ENCODE data around the gene SLC4A7.
"Not testable (repeated sequence)": the region's sequence is repeated elsewhere in the genome, so short reads cannot be mapped to it uniquely, and the experiment has no call there.

The SLC4A7 gene

DNA sequence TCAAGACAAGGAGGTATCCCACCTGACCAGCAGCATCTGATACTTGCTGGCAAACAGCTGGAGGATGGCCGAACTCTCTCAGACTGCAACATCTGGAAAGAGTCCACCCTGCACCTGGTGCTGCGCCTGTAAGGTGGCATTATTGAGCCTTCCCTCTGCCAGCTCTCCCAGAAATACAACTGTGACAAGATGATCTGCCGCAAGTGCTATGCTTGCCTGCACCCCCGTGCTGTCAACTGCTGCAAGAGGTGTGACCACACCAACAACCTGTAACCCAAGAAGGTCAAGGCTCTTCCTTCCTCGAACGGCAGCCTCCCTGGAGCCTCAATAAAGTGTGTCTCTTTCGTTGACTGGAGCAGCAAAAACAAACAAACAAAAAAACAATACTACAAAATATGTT, 2.2 kb upstream of the SLC4A7 start:
- no peak for DNase-seq

DNA sequence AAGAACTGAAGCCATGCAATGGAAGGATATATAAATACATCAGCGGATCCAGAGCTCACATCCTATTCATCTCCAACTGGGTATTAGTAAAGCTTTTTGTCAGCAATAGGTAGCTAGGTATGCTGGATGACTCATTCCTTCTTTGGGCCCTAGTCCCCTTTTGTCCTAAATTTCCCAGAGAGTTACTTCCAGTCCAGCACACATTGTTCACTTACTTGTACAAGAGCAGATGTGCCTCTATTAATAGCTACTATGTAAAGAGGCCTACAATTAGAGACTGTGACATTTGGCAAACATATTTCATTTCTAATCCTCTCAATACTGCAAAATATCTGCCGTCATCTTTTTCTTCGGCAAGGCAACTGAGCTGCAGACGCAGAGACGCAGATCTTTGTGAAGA, 1.7 kb upstream of the SLC4A7 start:
- DNase-seq = no peak

DNA sequence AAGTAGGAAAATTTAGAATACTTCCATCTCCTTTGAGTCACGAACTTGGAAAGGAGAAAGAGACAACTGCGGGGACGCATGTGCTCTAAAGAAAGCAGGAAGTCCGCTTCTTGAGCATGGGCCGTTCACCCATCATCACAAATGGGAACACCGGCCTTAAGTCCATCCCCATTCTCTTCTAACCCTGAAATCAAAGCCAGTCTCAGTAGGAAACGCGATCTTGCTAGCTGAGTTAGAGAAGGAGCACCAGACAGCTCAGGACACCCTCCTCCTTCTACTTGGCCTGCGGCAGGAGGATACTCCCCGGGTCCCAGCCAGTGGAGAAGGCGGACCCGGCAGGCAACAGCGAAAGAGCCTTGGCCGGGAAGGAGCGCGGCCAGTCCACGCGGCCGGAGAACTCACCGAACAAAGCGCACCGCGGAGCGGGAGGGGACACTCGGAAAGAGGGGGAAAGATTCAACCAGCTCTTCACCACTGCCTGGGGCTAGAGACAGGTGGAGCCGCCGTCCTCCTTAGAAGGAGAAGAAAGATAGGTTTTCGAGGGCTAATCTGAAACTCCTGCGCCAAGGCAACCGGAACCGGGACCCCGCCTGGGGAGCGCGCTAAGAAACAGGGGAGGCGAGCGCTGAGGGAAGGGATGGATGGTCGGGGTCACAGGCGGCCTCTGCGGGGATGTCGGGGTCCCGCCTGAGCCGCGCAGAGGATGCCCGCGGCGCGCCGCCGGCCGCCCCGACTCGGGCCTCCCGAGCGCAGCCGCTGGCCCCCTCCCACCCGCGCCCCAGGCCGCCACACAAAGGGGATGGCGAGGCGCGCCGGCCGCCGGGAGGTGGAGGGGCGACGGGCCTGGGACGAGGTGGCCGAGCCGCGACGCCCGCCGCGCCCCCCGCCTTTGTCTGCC, 818 bp downstream of the SLC4A7 start:
- DNase-seq = no peak

DNA sequence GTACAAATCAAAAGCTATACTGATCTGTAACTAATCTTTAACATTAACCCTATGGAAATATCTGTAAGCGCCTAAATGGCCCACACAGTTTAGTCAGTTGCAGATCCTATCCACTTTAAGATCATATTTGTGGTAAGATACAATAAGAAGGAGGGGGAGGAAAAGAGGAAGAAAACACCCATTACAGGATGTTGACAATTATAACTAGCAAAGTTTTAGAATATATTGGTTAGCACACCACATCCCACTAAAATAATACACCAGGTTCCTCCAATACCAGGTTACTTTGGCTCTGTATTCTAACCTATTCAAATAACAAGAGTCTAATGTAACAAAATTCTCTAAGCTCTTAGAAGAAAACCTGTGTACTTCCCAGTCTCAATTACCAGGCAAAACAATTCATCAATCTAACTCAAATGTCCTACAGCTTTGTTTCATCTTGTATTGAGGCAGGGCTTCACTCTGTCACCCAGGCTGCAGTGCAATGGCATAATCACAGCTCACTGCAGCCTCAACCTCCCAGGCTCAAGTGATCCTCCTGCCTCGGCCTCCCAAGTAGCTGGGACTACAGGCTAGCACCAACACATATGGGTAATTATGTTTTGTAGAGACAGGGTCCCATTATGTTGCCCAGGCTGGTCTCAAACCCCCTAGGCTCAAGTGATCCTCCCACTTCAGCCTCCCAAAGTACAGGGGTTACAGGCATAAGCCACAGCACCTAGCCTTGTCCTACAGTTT, 4.2 kb downstream of the SLC4A7 start:
- DNase-seq = no peak

DNA sequence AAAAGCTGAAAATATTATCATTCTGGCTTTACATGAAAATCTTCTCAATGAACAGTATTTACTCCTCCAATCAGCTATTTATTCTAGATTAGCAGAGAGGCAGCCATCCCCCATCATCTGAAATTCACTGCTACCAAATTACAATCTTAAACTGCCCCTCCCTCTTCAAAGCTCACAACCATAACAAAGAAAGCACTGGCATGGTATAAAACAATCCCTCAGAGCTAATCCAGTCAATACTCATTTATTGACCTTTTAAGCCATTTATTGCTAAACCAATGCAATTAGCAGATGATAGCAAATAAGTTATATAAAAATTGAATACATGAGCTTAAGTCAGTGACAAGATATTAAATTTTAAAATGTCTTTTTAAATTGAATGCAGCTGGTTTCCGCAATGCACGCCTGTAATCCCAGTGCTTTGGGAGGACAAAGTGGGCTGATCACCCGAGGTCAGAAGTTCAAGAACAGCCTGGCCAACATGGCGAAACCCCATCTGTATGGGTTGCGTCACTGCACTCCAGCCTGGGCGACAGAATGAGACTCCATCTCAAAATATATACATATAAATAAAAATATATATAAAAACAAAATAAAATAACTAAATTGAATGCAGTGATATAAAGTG, 12.1 kb downstream of the SLC4A7 start:
- no peak for DNase-seq

DNA sequence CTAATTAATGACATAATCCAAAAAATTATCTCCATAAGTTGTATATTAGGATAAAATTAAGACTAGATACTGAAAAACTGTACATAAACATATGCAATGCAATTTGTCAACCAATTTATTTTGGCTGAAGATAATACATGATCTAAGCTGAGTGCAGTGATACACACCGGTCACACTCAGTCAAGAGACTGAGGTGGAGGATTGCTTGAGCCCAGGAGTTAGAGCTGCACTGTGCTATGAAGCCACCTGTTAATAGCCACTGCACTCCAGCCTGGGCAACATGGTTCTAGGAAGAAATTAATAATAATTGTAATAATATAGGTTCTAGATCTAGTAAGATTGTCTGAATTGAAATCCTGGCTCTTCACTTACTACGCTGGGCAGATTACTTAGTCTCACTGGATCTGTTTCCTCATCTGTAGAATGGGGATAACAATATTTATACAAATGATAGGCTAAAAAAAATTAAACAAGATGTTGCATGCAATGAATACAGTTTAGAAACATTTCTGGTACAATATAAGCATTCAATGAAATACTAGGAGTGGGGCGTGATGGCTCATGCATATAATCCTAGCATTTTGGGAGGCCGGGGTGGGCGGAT, 15.8 kb downstream of the SLC4A7 start:
- DNase-seq = no peak

DNA sequence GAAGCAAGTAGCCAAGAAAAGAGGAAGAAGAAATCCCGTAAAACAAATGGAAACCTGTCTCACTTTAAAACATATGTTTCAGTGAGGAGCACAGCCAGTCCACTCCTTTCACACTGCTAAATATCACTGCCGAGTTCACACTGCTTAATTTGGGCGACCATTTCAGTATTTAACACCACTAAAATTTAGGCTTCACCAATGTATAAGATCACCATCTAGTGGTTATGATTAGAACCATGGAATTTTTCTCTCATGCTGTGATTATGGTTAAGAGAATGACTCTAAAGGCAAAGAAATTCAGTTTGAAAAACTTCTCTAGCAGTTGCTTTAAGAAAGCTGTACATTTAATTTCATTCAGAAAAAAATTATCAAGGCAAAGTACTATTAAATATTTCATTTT, 16.6 kb downstream of the SLC4A7 start:
- DNase-seq = no peak

DNA sequence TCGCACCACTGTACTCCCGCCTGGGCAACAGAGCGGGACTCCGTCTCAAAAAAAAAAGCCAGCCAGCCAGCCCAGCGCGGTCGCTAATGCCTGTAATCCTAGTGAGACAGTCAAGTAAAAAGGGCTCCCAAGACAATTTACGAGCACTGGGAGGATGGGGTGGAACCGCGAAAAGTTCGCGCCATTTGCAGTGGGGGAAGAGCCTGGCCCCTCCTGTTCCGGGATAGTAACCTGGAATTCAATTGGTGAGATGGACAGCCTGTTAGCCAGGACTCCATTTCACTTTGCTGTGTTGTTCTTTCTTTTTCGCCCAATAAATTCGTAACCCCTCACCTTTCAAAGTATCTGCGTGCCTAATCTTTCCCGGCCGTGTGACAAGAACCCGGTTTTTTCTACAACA, 19.5 kb downstream of the SLC4A7 start:
- no peak for DNase-seq

DNA sequence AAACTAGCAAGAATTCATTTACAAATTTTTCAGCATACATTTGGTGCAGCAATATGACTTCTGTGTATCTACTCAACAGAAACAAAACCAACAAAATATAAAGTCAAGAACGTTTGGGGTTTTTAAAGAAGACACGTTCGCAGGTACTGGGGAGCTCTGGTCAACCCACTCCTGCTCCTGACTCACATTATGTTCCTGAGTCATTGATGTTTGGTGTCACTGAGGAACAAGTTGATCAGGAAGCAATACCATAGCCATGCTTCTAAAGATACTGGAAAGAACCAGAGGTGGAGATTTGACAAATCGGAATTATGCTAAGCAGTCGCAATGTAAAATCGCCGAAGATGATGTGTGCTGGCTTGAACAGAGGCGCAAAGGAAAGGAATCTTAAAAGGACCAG, 22.0 kb downstream of the SLC4A7 start:
- no peak for DNase-seq

DNA sequence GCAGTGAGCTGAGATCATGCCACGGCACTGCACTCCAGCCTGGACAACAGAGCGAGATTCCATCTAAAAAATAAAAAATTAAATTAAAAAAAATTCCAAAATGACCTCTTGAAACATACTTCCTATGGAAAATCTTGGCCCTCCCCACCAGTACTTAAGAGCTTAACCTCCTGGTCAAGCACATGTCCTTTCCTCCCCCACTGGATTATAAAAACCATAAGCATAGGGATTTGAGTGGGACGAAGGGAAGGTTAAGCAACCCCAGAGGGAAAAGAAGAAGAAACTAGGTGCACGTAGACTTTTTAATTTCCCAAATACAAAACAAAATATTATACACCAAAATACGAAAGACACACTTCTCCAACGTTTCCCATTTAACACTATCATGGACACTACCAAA, 25.3 kb downstream of the SLC4A7 start:
- DNase-seq = no peak

DNA sequence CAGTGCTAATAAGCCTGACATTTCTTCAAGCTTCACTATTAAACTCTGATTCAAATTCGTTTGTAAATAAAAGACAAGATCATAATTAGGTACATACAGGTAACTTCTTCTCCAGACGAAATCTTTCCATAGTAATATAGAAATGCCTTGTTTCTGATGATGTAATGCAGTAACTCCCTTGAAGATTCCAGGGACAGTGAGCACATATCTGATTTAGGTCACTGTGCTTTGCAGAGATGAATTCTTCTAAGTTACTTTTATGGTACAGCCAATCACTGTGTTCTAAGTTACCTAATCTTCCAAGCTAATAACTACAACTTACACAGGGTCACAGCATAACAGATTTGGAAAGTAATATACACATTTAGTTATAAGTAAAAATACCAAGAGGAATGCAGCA, 27.6 kb downstream of the SLC4A7 start:
- DNase-seq = no peak

DNA sequence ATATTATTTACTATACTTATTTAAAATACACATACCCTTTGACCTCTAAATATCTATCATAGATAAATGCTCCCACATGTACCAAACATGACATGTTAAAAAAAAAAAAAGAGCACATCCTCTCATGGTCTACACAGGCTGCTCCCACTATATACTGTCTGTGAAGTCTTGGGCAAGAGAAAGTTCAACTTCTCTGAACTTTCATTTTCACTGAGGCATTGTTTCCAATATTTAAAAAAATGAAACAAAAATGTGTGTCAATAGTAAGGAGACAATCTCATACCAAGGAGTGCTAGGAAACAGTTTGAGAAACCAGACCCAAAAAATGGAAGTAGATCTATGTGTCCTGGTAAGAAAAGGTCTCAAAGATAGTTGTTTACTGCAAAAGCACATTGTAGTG, 29.3 kb downstream of the SLC4A7 start:
- DNase-seq = no peak

DNA sequence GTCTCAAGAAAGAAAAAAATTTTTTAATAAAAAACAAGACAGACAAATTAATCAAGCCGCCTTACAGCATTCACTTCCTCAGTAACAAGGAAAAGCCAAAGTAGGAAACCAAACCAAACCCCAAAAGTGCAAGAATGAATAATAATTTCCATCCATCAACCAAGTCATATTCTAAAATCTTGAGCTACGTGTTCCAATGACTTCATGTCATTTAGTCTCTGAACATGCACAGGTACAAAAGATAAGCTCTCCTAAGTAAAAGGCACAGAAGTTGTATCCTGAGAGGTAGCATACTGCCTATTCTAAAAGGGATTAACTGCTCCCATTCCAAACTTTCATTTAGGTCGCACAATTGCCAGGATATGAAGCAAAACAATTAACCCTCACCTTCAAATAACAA, 29.7 kb downstream of the SLC4A7 start:
- DNase-seq = no peak

DNA sequence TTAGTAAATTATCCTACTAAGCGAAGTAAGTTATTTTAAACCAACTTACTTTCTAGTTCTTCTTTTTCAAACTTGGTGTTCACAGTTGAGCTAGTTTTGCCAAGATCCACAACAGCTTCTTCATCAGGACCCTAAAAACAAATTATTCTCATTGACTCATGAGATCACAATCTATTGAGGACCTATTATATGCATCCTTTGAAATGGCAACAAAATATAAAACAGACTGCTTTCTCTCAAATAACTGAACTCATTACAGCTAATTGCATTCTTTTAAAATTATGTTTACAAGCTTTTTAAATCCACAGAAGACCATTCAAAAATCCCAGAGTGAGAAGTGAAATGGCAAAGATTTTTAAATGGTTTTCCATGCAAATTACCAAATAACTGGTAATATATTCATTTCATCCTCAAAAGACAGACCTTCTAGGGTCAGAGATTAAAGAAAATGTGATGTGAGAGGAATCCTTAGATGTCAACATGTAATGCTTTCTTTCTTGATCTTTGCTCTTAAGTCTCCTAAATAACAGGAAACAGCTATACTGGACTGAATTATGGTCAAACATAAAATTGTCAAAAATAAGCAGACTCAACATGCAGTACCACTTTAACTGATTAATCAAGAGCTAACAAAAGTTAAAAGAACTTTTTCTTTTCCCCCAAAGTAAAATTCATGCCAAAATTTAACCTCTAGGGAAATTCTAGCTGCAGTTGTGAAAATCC, 31.7 kb downstream of the SLC4A7 start:
- DNase-seq = no peak

DNA sequence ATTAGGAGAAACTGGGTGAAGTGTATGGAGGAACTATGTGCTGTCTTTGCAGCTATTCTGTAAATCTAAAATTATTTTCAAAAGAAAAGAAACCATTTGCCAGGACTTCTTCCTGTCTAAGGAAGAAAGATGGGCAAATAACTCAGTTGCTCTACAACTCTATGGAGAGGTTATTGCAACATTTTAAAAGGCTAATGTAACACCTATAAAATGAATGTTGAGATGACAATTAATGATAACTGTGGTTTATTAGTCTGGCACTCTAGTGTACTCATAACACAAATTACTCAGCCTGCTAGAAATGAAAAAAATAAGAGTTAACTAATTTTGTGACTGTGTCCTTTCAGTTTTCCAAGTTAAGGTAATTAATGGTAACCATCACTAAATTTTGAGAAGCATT, 32.3 kb downstream of the SLC4A7 start:
- no peak for DNase-seq

DNA sequence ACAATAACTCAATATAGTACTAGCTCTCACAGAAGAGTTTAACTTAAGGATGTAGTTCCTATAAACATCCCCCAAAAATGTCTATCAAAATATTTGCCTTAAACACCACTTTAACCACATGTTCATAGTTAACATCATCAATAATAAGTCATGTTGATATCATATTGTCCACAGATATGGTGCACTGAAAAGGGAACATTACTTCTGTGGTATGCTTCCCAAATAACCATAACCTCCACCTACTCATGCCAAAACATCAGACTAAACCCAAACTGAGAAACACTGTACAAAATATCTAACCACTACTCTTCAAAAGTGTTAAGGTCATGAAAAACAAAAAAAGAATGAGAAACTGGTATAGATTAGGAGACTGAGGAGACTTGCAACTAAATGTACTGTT, 32.9 kb downstream of the SLC4A7 start:
- no peak for DNase-seq

DNA sequence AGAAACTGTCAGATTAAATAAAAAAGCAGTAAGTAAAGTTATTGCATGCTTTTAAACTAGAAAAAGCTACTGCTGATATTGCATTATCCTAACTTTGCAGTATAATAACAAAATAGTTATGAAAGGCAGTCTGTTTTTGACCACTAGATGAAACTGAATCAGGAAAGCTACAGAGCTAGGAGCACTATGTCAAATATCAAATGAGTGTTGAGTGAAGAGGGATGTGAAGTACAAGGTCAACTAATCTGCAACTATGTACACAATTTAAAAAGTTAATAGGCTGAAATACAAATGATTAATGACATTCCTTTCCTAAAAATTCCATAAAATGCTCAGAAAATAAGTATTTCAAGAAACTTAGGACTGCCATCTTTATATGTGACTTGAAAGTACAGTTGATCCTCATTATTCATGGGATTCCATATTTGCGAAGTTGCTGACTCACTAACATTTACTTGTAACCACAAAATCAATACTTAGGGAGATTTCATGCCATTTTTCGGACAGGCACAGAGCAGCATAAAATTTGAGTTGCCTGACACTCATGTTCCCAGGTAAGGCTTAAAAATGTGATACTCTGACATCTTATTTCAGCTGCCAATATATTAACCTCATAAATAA, 34.5 kb downstream of the SLC4A7 start:
- no peak for DNase-seq

DNA sequence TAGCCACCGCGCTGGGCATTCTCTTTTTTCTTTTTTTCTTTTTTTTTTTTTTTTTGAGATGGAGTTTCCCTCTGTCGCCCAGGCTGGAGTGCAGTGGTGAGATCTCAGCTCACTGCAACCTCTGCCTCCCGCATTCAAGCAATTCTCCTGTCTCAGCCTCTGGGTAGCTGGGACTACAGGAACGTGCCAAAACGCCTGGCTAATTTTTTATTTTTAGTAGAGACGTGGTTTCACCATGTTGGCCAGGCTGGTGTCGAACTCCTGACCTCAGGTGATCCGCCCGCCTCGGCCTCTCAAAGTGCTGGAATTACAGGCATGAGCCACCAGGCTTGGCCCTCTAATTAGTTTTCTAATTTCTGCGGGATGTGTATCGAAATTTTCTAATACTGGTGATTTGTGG, 41.2 kb downstream of the SLC4A7 start:
- DNase-seq = not testable (repeated sequence)

DNA sequence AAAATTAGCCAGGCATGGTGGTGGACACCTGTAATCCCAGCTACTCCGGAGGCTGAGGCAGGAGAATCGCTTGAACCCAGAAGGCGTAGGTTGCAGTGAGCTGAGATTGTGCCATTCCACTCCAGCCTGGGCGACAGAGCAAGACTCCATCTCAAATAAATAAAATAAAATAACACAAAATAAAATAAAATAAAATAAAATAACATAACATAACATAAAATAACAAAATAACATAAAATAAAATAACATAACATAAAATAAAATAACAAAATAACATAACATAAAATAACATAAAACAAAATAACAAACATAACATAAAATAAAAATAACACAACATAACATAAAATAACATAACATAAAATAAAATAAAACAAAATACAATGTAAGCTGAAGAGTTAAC, 45.8 kb downstream of the SLC4A7 start:
- DNase-seq = not testable (repeated sequence)

DNA sequence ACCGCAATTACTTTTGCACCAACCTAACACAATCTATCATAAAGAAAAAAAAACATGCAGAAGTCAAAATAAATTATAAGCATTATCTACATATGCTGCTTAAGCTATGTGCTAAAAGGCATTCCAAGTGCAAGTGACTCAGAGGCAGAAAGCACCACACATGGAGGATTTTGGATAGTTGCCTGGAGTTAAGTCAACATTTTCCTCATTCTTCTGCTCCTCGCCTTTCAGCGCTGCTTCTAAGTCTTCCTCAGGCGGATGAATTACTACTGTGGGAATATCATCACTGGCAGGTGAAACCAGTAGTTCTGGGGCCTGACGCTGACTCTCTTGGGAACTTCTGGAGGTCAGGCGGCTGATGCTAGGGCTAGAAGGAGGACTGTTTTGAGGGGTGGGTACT, 53.1 kb downstream of the SLC4A7 start:
- DNase-seq = no peak

DNA sequence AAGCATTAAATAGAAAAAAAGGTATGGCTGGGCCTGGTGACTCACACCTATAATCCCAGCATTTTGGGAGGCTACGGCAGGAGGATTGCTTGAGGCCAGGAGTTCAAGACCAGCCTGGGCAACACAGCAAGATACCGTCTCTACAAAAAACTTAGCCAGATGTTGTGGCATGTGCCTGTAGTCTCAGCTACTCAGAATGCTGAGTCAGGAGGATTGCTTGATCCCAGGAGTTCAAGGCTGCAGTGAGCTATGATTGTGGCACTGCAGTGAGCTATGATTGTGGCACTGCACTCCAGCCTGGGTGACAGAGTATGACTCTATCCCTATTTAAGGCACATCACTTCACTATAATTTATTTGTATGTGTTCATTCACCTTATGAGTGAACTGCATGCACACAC, 54.3 kb downstream of the SLC4A7 start:
- DNase-seq = no peak

DNA sequence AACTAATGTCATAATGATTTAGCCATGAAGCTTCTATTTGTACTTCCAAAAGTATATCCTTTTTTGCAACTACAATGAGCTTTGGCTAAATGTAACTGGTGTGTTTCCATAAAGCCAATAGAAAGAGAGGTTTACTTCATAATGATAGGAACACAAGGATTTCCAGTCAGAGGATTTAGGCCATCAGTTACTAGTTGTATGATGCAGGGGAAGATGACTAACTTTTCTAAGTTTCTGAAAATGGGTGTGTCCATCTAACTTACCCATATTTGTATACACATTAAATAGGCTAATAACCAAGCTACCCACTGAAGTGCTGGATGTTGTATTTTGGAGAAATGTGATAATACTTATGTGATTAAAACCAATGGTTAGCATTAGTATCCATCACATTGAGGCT, 55.7 kb downstream of the SLC4A7 start:
- no peak for DNase-seq
